Loucy (cell line): Measurements from ENCODE around the gene RFX6.

Source experiments
- EZH2phosphoT487 ChIP-seq: fragments of 200-600 bp; IDR thresholded peaks from 2 replicates; pipeline ENCODE4 v1.6.1; 2018; ENCODE audit warnings: antibody characterized with exemption, mild to moderate bottlenecking, moderate library complexity, borderline replicate concordance
- TF ChIP-seq, protein P1 (sequence below): fragments of 200-600 bp; sonication (generic); conservative IDR thresholded peaks from 2 replicates; pipeline ENCODE4 v1.5.1; 2014; ENCODE audit warnings: mild to moderate bottlenecking, antibody characterized with exemption, low read length

DNA sequence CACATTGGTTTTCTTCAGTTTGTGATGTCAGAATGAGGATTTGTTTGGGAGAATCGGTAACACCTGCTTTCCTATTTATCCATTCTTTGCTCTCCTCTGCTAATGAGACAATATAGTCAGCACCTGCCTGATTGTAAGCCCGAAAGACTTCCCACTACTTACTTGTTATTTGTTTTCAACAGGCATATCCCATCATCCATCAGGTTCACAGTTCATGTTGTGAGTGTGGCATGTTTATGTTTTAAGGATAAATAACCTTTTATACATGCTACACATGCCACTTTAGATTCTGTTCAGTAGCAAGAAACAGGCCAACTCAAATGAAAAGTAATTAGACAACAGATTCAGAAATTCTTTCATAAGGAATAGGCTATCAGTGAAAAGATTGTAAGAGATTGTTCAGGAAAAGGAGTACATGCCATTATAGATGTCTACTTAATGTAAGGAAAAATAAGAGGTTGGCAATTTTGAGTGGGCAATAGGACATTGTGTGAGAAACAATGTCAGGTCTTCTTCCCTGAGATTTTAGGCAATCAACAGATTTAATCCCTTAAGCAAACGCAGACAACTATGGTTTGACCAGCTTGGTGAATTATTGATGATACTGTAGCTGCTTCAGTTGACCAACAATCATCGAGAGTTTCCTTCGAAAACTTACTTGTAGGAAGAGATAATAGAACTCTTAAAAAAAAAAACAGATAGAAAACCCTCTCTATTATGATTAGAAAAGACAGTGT is 40.3 kb upstream of the RFX6 start:
- TF ChIP-seq, protein P1, sequence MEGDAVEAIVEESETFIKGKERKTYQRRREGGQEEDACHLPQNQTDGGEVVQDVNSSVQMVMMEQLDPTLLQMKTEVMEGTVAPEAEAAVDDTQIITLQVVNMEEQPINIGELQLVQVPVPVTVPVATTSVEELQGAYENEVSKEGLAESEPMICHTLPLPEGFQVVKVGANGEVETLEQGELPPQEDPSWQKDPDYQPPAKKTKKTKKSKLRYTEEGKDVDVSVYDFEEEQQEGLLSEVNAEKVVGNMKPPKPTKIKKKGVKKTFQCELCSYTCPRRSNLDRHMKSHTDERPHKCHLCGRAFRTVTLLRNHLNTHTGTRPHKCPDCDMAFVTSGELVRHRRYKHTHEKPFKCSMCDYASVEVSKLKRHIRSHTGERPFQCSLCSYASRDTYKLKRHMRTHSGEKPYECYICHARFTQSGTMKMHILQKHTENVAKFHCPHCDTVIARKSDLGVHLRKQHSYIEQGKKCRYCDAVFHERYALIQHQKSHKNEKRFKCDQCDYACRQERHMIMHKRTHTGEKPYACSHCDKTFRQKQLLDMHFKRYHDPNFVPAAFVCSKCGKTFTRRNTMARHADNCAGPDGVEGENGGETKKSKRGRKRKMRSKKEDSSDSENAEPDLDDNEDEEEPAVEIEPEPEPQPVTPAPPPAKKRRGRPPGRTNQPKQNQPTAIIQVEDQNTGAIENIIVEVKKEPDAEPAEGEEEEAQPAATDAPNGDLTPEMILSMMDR = no peak
- TF ChIP-seq EZH2phosphoT487 = no peak
